Measurements from ENCODE around the gene TRMU. TPM values are rescaled to one million over a fixed set of nuclear protein-coding genes. Genes with fewer than 3 reads are reported as not detected.

Gene TRMU
- total and polyA plus RNA-seq, 2 of the 4 experiments (the other 2 are of a cell fraction) = 19.0 to 36.4 TPM

DNA sequence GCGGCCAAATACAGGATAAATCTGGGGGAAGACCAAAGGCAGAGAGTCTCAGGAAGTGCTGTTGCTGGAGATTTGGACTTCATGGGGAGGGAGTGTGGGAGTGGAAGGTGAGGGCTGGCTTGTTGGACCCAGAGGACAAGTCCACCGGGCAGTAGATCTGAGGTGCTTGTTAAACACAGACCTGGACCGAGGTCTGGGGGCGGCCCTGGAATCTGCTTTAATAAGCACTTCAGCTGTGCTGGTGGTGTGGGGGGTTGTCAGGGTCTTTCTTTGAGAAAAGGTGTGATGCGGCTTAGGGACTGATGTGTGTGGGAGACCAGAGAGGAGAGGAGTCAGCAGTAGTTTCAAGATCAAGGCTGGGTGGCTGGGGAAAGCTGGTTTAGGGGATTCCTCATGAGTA is 4.4 kb downstream of the TRMU start:
- H3K36me3 ChIP-seq (ENCODE audit: control insufficient read depth, insufficient read depth, low read length) = peaks cover 50% of the 10 kb centered on the region
- no peak overlapping the region for H3K56ac ChIP-seq (ENCODE audit: extremely low read depth, insufficient read depth, low read length)
- H3K79me1 ChIP-seq (ENCODE audit: low read depth in 1 of 2, low read length in 2 of 2) = peaks cover 42 to 46% of the 10 kb centered on the region in 2 experiments
- H2BK15ac ChIP-seq (ENCODE audit: low read depth, low read length) = no peak overlapping the region
- H3K27ac ChIP-seq (ENCODE audit: insufficient read depth, low read length) = no peak overlapping the region
- in situ Hi-C loops (cut with MboI; ENCODE audit: low sequenced_read_pairs) (no loop called here), dilution Hi-C loops (cut with HindIII; ENCODE audit: low sequenced_read_pairs, unreplicated experiment) (no loop called here), intact Hi-C loops (cut with micrococcal nuclease) (no loop called here)
- BruUV-seq (replicated peaks) = no TSS peak
- H2BK5ac ChIP-seq (ENCODE audit: low read depth, low read length, poor library complexity, severe bottlenecking) = no peak overlapping the region
- no peak overlapping the region for H2AK5ac ChIP-seq (ENCODE audit: low read depth, low read length)
- no peak overlapping the region for H3K14ac ChIP-seq (replicated peaks; ENCODE audit: low read depth, low read length)
- H3K4me2 ChIP-seq (ENCODE audit: low read depth, low read length) = no peak overlapping the region
- ChIA-PET CTCF (no interaction called here), POLR2A (ENCODE audit: unreplicated experiment) (no interaction called here)
- H3K4me3 ChIP-seq (ENCODE audit: insufficient read depth, low read depth, low read length) = no peak overlapping the region
- no peak overlapping the region for H3K9ac ChIP-seq (ENCODE audit: low read depth, low read length)
- peaks cover 9% of the 10 kb centered on the region; the same call in 1 of the 2 replicates for H4K20me1 ChIP-seq (ENCODE audit: insufficient read depth, low read length)
- H3K27me3 ChIP-seq (ENCODE audit: control insufficient read depth, insufficient read depth, low read length) = no peaks in the 10 kb centered on the region
- no peak overlapping the region for H3K4ac ChIP-seq (ENCODE audit: low read depth, low read length)
- no peak overlapping the region for H3K18ac ChIP-seq (ENCODE audit: low read depth, low read length)
- no peak overlapping the region for H4K91ac ChIP-seq (ENCODE audit: insufficient read depth, low read depth, low read length)
- DNase-seq = no peak
- H2BK120ac ChIP-seq (ENCODE audit: low read depth, low read length) = no peak overlapping the region
- no peak overlapping the region for H2AK9ac ChIP-seq (replicated peaks; ENCODE audit: low read depth, low read length, poor library complexity)
- H3K23ac ChIP-seq (ENCODE audit: low read depth, low read length) = no peak overlapping the region
- no peak overlapping the region for H4K5ac ChIP-seq (ENCODE audit: low read depth, low read length)
- H3K9me1 ChIP-seq (ENCODE audit: insufficient read depth, low read length) = peaks cover 6% of the 10 kb centered on the region; the same call in 1 of the 2 replicates
- no peak overlapping the region for H4K8ac ChIP-seq (ENCODE audit: low read depth in 2 of 2, low read length in 2 of 2)
- H2AFZ ChIP-seq (replicated peaks; ENCODE audit: low read length, poor library complexity) = no peak overlapping the region
- WGBS, 2 experiments (ENCODE audit: extremely low coverage in 2 of 2, insufficient read length in 1 of 2) = 96% methylated on average over 5 of the region's 5 CpGs; no CpG with 5 or more reads in 1 of the 2 experiments
- H2BK20ac ChIP-seq (ENCODE audit: low read depth, low read length) = no peak overlapping the region
- no peak for ATAC-seq (ENCODE audit: low read depth)
- TF ChIP-seq MAZ (IDR thresholded peaks at IDR 0.05; ENCODE audit: borderline replicate concordance, low read depth, low read length) (no peak), MAFK (IDR thresholded peaks at IDR 0.05; ENCODE audit: low read depth, low read length) (no peak), FOS (IDR thresholded peaks at IDR 0.05; ENCODE audit: low read depth, low read length) (no peak), POLR2A (IDR thresholded peaks at IDR 0.05; ENCODE audit: low read depth, low read length) (no peak), RAD21 (IDR thresholded peaks at IDR 0.05; ENCODE audit: low read length) (no peak), NFE2L2 (IDR thresholded peaks at IDR 0.05; ENCODE audit: low read depth, low read length) (no peak), CTCF (conservative IDR thresholded peaks at IDR 0.05; ENCODE audit: low read depth, low read length) (no peak), CHD1 (IDR thresholded peaks at IDR 0.05; ENCODE audit: low read depth, low read length) (no peak), MXI1 (IDR thresholded peaks at IDR 0.05; ENCODE audit: borderline replicate concordance, low read depth, low read length) (no peak), SMC3 (IDR thresholded peaks at IDR 0.05; ENCODE audit: low read depth, low read length) (no peak), CEBPB (IDR thresholded peaks at IDR 0.05; ENCODE audit: low read depth, low read length) (no peak)
- TF ChIP-seq, protein P1, sequence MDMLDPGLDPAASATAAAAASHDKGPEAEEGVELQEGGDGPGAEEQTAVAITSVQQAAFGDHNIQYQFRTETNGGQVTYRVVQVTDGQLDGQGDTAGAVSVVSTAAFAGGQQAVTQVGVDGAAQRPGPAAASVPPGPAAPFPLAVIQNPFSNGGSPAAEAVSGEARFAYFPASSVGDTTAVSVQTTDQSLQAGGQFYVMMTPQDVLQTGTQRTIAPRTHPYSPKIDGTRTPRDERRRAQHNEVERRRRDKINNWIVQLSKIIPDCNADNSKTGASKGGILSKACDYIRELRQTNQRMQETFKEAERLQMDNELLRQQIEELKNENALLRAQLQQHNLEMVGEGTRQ (IDR thresholded peaks at IDR 0.05; ENCODE audit: low read depth, low read length) = no peak
- TF ChIP-seq, protein P2, sequence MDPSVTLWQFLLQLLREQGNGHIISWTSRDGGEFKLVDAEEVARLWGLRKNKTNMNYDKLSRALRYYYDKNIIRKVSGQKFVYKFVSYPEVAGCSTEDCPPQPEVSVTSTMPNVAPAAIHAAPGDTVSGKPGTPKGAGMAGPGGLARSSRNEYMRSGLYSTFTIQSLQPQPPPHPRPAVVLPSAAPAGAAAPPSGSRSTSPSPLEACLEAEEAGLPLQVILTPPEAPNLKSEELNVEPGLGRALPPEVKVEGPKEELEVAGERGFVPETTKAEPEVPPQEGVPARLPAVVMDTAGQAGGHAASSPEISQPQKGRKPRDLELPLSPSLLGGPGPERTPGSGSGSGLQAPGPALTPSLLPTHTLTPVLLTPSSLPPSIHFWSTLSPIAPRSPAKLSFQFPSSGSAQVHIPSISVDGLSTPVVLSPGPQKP (IDR thresholded peaks at IDR 0.05; ENCODE audit: borderline replicate concordance, low read depth, low read length) = no peak
- H3K9me3 ChIP-seq (ENCODE audit: control insufficient read depth, insufficient read depth, low read length) = no peaks in the 10 kb centered on the region
- peaks cover 2% of the 10 kb centered on the region; the same call in 1 of the 2 replicates for H3K4me1 ChIP-seq (ENCODE audit: control insufficient read depth, insufficient read depth, low read length)
